ENCODE results near the gene PRDM16. TPM values are rescaled to one million over a fixed set of nuclear protein-coding genes. Genes with fewer than 3 reads are reported as not detected.

PRDM16 gene
- polyA plus RNA-seq, 3 donors, result not detected

DNA sequence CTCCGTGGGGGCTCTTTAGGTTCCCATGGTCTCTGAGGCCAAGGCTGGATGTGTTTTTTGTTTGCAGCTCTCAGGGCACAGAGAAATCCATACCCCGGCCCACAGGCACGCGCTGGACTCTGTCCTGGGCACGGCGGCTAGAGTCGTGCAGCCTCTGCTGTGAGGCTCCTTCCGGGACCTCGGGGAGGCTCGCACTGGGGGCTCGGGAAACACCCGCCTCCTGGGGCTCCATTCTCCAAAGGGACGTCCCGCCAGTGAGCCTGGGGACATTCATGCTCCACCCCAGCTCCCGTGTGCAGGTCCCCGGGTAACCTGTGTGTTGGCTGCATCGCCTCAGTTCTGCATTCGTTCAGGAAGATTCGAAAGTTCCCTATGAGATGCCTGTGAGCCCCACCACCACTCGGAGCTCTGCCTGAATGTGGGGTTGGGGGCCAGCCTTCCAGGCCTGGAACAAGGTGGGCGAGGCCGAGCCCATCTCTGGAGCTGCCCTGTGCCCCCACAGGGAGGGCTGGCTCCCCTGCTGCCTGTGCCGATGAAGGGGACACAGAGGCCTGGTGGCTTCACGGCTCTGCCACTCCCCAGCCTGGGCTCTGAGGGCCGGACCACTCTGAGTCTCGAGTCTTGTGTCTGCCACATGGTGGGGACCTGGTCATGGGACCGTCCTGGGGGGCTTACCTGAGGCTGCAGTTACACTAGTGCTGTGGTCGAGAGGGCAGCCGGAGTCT lies 203.5 kb downstream of the PRDM16 start:
- Mint-ChIP-seq H3K9me3 (peaks cover 0 to 6% (median 2%) of the 10 kb centered on the region in 7 donors), H3K4me1 (no peaks in the 10 kb centered on the region), H3K4me3 (no peak overlapping the region), H3K27me3 (ENCODE audit: low read depth in 3 of 3) (peaks cover 0 to 10% (median 3%) of the 10 kb centered on the region in 3 donors), H3K36me3 (no peaks in the 10 kb centered on the region), H3K27ac (no peak overlapping the region)
- no peak for DNase-seq
- Histone ChIP-seq H3K36me3 (replicated peaks in 1 of 2; ENCODE audit: control insufficient read depth in 1 of 2, insufficient read depth in 2 of 2, low read length in 2 of 2) (no peaks in the 10 kb centered on the region), H3K9ac (ENCODE audit: insufficient read depth, low read length, poor library complexity, severe bottlenecking) (no peak overlapping the region), H3K4me3 (replicated peaks in 1 of 3; ENCODE audit: low read depth in 2 of 3, low read length in 3 of 3) (no peak overlapping the region), H3K9me3 (replicated peaks in 1 of 2; ENCODE audit: control insufficient read depth in 1 of 2, insufficient read depth in 1 of 2, low read length in 2 of 2) (peaks cover 0 to 4% of the 10 kb centered on the region in 2 donors), H3K27ac (ENCODE audit: low read depth in 1 of 2, low read length in 2 of 2) (no peak overlapping the region), H2AFZ (ENCODE audit: insufficient read depth, low read depth, low read length, poor library complexity, severe bottlenecking) (no peak overlapping the region), H3K4me1 (ENCODE audit: control insufficient read depth in 1 of 2, insufficient read depth in 2 of 2, low read length in 2 of 2) (no peaks in the 10 kb centered on the region), H3K4me2 (replicated peaks; ENCODE audit: extremely low read depth, low read length, poor library complexity, severe bottlenecking) (no peak overlapping the region), H3K27me3 (ENCODE audit: control insufficient read depth in 2 of 2, insufficient read depth in 2 of 2, low read length in 2 of 2) (no peaks in the 10 kb centered on the region), H3K79me2 (ENCODE audit: insufficient read depth, low read length) (no peaks in the 10 kb centered on the region), H4K20me1 (ENCODE audit: insufficient read depth, low read length) (no peaks in the 10 kb centered on the region)
- TF ChIP-seq CTCF (IDR thresholded peaks at IDR 0.05), result no peak
- 94% methylated on average over 26 of the region's 29 CpGs for WGBS (ENCODE audit: insufficient coverage)
- intact Hi-C loops (cut with micrococcal nuclease), result no loop called here

GRCh38 chr1:3273447-3273846 lies 204.4 kb downstream of the PRDM16 start:
- Mint-ChIP-seq H3K9me3 (peaks cover 0 to 6% (median 2%) of the 10 kb centered on the region in 7 donors), H3K4me1 (no peaks in the 10 kb centered on the region), H3K27ac (no peak overlapping the region), H3K36me3 (no peaks in the 10 kb centered on the region), H3K27me3 (ENCODE audit: low read depth in 3 of 3) (peaks cover 0 to 9% (median 3%) of the 10 kb centered on the region in 3 donors), H3K4me3 (no peak overlapping the region)
- H3K27ac ChIP-seq (ENCODE audit: low read depth in 1 of 2, low read length in 2 of 2), result no peak overlapping the region
- H3K79me2 ChIP-seq (ENCODE audit: insufficient read depth, low read length), result no peaks in the 10 kb centered on the region
- H3K4me1 ChIP-seq (ENCODE audit: control insufficient read depth in 1 of 2, insufficient read depth in 2 of 2, low read length in 2 of 2), result no peaks in the 10 kb centered on the region
- H4K20me1 ChIP-seq (ENCODE audit: insufficient read depth, low read length), result no peaks in the 10 kb centered on the region
- no peak overlapping the region for H2AFZ ChIP-seq (ENCODE audit: insufficient read depth, low read depth, low read length, poor library complexity, severe bottlenecking)
- WGBS (ENCODE audit: insufficient coverage), result 97% methylated on average over 4 of the region's 4 CpGs
- no peaks in the 10 kb centered on the region for H3K27me3 ChIP-seq (ENCODE audit: control insufficient read depth in 2 of 2, insufficient read depth in 2 of 2, low read length in 2 of 2)
- no peak for TF ChIP-seq CTCF (IDR thresholded peaks at IDR 0.05)
- no peak for DNase-seq
- H3K4me3 ChIP-seq (replicated peaks in 1 of 3; ENCODE audit: low read depth in 2 of 3, low read length in 3 of 3), result no peak overlapping the region
- H3K4me2 ChIP-seq (replicated peaks; ENCODE audit: extremely low read depth, low read length, poor library complexity, severe bottlenecking), result no peak overlapping the region
- no peaks in the 10 kb centered on the region for H3K36me3 ChIP-seq (replicated peaks in 1 of 2; ENCODE audit: control insufficient read depth in 1 of 2, insufficient read depth in 2 of 2, low read length in 2 of 2)
- peaks cover 0 to 4% of the 10 kb centered on the region in 2 donors for H3K9me3 ChIP-seq (replicated peaks in 1 of 2; ENCODE audit: control insufficient read depth in 1 of 2, insufficient read depth in 1 of 2, low read length in 2 of 2)
- intact Hi-C loops (cut with micrococcal nuclease), result no loop called here
- H3K9ac ChIP-seq (ENCODE audit: insufficient read depth, low read length, poor library complexity, severe bottlenecking), result no peak overlapping the region

Data from CD14-positive monocyte (primary cell).